NCI-H146 treated with DMSO at 0.1 percent for 48 hours (cell line): ENCODE data around the gene GGA3.
"Not testable (repeated sequence)": the region's sequence is repeated elsewhere in the genome, so short reads cannot be mapped to it uniquely, and the experiment has no call there.

Experiments used
- DNase-seq: peaks from one replicate; lab custom pipeline; 2025; ENCODE audit not compliant: unreplicated experiment; lab: John Stamatoyannopoulos, UW

The GGA3 gene

DNA sequence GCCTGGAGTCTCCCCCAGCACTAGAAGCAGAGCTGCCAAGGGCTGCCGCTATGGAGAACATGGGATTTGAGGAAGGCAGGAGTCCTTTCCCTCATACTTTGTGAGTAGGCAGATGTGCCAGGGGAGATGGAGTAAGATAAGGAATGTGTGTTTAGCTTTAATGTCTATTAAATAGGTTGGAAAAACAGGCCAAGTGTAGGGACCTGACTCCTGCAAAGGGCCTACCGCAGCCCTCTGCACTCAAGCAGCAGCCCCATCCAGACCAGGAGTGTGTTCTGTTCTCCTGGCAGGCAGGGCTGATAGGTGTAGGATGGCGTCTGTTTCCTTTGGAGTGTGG is 11.4 kb upstream of the GGA3 start:
- no peak for DNase-seq

DNA sequence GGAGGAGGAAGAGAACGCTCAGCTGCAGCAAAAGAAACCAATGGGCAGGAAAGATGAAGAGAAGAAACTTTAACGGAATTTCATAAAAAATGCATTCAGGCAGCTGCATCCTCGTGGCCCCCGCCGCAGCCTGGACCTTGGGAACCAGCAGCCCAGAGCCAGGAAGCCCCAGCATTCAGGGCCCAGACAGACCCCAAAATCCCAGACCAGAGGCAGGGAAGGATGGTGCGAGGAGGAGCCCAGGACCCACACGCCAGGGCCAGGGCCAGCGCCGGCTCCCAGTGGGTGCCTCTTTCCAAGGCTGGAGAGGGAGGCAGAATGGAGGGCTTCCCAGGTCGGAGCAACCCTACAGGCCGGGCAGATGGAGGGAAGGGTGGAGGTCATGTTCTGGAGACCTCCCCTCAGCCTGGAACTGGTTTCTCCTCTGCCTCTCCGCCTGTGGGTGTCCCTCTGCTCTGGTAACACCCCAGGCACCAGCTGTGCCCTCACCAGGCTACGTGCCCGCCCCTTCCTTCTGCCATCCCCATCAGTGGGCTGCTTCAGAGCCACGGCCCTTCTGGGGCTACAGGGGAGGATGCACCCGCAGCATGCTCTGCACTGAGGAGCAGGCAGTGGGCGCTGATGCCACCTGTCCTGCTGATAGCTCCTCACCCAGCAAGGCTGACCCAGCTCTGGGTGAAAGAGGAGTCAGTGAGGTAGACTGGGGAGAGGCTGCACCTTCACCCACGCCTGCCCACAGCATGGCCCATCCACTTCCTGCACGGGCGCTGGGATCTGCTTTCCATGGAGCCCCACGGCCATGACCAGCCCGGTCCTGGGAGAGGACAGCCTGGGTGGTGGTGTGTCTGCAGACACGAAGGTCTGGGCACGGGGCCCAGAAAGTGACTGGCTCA is 10.8 kb upstream of the GGA3 start:
- no peak for DNase-seq

DNA sequence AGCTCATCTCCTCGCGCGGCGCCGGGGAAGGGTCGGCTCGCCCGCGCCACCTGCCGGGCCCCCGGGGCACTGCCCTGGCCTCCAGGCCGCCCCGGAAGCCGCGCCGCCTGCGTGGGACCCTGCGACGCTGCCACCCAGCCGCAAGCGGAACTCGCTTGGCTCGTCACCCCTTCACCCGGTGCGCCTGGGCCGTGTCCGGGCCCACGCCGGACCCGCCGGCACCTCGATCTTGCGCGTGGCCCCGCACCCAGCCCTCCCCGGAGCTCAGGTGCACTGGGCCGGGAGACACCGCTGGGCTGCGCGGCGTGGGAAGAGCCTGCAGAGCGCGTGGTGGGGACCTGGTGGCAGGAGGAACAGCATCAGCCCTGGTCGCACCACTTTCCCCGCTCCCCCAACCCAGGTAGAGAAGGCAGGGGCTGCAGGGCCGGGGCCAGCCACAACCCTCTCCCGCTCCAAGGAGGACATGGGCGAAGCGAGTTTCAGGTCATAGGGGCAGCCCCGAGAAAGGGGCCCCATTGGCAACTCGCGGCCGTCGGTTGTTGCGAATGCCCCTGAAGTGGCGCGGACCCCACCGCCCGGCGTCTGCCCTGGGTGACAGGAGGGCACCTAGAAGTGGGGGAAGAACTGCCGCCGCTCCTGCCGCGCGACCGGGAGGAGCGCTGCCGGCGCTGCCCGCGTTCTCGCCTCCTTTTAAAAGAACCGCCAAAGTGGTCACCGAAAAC is 10.0 kb upstream of the GGA3 start:
- DNase-seq, result peak; percentile 41

DNA sequence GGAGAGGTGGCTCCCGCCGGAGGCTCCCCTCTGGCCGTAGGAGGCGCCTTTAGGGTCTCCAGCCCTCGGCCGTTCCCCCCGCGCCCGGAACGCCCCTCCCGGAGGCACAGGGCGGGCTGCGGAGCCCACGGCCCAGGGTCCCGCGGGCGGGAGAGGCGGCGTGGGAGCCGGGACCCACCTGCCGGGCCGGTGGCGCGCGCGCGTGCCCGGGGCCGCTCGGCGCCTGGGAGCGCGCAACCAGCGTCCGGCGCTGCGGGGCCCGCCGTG is 9.5 kb upstream of the GGA3 start, which contains the start of gene MIF4GD:
Gene MIF4GD, minus strand, starts transcription at position 266 of the 267 bp plus-strand sequence. CDS start 1,036 bp downstream, outside the sequence.
- no peak for DNase-seq

DNA sequence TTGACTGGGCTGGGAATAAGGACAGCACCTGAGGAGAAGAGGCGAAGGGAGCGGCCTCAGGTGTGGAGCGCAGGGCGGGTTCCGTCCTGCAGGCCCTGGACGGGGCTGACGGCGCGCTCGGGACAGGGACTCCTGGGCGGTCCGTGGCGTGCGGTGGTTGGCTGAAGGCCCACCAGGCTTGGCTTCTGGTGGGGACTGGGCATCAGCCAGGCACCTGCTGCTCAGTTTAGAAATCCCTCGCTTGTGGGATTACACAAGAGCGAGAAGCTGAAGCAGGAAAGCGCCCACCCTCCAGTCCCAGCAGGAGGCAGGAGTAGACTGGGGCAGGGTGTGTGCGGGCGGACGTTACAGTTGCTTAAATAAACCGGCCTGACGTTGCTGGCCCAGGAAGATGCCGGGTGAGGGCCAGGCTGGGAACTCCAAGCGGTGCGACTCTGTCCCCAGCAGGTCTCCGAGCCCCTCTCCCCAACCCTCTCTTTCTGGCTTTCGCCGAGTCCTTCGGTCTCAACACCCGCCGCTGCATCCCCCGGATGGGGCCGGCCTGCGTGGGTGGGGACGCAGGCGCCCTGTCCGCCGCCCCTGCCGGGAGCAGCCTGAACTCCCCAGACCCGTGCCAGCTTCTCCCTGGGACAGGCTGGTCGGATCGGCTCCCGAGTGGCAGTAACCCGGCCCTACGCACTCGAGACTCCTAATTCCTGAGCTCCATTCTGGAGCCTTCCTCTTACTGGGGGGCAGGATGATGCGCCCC is 9.0 kb upstream of the GGA3 start:
- peak; percentile 31 for DNase-seq

DNA sequence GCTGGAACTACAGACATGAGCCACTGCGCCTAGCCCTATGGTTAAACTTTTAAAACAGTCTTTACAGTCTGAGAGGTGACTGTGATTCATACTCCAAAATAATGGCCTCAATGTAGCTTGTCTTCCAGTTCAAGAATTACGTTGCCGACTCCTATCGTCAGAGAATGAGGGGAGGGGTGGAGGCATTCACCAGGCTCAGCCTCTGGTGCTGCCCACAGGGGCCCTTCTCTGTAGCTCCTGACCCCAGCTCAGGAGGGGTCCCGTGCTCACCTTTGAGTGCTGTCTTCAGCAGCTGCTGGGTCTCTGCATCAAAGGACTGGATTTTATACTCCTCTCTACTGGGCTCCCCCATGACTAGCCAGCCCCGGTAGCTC is 8.4 kb upstream of the GGA3 start:
- DNase-seq, result no peak

DNA sequence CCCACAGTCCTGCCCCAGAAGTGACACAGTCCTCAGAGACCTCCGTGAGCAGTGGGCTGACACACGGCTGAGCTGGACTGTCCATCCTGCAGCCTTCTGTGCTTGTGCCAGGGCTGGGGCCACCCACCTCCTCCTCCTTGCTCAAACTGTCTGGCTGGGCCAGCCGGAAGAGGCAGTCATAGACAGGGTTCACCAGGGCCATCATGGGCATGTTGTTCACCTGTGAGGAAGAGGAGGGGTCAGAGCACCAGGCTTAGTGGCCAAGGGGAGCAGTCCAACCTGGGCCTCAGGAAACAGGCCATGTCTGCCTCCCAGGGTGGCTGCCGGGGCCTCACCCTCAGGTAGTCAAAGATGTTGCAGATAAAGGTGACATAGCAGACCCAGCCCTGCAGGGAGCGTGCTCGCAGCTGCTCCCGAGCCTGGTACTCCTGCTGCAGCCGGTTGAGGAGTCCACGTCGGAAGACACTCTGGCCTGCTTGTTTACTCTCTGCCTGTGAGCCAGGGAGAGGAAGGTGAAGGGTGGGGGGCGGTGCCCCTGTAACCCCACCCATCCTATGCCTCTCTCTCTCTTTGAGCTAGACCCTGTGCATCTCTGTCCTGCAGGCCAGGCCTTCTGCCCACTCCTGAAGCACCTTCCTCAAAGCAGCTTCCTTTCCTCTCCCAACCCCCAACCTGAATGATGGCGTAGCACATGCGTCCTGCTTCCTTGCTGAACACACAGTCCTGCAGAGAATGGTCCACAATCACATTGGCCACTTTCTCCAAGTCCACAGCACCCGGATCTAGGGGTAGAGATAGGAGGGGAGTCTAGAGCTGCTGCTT is 6.2 kb upstream of the GGA3 start:
- no peak for DNase-seq

DNA sequence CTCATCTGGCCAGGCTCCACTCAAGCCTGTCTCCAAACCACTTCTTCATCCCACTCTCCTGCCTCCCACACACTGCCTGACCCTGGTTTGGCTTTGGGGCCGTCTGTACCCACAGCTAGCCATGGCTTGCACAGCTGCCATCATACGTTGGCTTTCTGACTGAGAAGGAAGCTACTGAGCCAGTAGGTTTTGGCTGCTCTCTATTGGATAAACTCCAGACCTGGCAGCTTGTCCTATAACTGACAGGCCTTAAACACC is 5.7 kb upstream of the GGA3 start:
- DNase-seq, result no peak

DNA sequence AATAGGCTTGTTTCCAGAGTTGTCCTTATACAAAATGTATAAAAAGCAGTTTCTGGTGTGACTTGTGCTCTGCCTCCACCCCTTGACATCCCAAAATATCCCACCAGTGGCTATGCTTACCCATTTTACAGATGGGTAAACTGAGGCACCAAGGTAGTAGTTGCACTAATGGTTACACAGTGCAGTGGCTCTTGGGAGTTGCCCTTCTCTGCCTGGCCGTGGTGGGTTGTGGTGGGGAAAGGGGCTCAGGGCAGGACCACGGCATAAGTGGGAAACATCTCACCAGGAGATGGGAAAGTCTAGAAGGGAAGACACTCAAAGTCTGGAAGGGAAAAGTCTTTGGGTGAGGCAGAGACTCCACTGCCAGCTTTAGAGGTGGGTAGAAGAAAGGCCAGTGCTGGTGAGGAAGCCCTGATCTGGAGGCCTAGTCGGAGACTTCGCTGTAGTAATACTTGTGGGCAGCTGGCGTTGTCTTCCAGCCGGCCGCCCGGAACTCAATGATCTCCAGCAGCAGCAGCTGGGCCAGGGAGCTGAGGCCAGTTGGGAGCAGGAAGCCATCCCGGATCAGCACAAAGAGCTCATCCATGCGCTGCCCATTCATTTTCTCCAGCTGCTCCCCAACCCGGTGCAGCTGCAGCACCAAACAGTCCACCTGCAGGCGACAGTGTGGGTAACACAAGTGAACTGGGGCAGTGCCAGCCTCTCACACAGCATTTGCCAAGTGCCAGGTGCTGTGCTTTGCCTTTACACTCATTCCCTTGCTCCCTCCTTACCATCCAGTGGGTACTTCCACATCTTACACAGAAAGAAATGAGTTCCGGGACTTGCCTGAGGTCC is 5.1 kb upstream of the GGA3 start:
- no peak for DNase-seq

DNA sequence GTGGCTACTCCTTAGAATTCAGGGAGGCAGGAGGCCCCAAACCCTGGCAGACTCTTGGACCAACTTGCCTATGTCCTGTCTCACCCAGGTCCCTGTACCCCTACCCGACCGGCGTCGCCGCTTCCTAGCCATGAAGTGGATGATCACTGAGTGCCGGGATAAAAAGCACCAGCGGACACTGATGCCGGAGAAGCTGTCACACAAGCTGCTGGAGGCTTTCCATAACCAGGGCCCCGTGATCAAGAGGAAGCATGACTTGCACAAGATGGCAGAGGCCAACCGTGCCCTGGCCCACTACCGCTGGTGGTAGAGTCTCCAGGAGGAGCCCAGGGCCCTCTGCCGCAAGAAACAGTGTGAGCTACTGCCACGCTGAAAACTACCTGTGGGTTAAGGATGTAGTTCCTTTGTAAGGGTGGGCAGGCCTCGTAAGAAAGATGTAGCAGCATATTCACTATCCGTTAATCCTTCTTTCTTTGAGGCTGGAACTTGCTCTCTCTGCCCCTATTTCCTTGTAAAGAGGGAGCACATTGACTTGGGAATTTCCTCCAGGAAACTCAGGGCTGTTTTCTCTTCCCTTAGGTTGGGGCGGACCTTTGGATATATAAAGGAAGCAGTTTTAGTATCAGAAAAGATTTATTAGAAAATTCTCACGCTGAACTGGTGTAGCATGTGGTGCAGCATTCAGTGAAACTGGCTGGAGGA is 4.4 kb upstream of the GGA3 start:
- DNase-seq, result no peak

DNA sequence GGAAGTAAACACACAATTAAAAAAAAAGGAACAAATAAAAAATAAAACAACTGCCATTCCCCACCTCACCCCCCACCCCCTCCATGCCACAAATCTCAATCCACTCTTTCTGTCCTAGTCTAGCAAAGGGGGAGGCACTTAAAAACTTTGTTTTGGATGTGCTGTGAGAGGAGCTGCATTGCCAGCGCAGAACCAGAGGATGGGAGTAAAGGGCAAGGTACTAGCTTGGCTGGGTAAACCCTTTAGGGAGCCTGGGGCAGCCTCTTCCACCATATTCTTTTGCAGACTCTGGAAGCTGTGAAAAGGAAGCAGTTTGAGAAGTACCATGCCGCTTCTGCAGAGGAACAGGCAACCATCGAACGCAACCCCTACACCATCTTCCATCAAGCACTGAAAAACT is 1.6 kb upstream of the GGA3 start:
- DNase-seq, result no peak

DNA sequence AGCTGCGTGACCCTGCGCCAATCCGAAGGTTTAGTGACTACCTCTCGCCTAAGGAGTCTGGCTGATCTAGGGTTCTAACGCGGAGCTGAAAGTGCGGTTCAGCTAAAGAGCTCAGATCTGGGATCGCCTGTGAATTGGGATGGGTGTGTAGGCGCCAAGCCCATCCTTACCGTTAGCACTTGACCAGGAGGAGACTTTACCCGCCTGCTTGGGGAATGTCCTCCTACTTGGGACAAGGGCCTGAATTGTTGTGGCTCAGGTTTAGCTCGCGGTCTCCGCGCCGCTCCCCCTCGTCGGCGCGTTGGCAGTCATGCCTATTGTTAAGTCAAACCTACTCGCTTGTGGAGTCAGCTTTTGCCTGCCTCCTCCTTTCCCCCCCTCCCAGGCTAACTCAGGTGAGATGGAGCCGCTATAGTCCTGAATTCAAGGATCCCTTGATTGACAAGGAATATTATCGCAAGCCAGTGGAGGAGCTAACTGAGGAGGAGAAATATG is 753 bp upstream of the GGA3 start:
- DNase-seq, result no peak

DNA sequence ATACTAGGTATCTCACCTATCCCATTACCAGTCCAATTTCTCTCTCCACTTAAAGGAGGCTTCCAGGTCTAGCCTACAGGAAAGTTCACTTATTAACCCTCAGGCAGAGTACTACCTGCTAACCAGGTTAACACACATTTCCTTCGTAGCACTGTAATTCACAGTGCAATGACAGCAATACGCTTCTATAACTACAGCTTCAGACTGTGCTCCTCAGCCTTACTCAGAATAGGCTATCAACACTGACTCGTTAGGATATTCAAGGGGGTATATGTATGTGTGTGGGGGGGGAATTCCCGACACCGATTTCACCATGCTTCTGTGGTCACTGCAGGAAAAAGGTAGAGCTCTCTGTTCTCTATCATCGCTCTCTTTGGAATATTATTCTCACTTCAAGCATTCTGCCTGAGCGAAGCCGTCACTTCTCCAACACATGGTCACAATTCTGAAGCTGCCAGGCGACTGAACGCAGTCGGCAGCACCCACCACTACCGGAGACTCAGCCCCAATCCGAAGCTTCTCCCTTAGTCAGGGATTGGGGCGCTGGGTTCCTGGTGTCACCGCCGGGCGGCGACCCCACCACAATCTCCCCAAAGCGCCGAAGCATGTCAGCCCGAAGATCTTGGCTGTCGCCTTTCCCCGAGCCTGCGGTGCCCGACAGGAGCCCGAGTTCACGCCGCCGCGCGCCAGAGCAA is 618 bp downstream of the GGA3 start:
- no peak for DNase-seq

DNA sequence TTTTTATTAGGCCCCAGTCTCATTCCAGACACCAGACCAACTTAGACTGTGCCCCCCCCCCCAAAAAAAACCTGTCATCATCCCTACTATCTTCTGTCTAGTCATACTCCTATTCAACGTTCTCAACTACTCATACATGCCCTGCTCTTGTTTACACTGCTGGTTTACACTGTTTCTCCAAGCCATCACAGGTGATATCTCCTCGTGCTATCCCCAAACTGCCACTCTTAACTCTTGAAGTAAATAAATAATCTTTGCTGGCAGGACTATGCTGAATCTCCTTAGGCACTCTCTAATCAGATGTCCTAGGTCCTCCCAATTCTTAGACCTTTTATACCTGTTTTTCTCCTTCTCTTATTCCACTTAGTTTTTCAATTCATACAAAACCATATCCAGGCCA is 4.2 kb downstream of the GGA3 start:
- DNase-seq, result not testable (repeated sequence)

DNA sequence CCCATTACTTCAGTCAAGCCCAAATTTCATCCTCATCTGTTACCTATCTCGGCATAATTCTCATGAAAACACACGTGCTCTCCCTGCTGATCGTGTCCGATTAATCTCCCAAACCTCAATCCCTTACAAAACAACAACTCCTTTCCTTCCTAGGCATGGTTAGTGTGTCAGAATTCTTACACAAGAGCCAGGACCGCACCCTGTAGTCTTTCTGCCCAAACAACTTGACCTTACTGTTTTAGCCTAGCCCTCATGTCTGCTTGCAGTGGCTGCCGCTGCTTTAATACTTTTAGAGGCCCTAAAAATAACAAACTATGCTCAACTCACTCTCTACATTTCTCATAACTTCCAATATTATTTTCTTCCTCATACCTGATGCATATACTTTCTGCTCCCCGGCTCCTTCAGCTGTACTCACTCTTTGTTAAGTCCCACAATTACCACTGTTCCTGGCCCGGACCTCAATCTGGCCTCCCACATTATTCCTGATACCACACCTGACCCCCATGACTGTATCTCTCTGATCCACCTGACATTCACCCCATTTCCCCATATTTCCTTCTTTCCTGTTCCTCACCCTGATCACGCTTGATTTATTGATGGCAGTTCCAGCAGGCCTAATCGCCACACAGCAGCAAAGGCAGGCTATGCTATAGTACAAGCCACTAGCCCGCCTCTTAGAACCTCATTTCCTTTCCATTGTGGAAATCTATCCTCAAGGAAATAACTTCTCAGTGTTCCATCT is 5.3 kb downstream of the GGA3 start:
- DNase-seq, result not testable (repeated sequence)

DNA sequence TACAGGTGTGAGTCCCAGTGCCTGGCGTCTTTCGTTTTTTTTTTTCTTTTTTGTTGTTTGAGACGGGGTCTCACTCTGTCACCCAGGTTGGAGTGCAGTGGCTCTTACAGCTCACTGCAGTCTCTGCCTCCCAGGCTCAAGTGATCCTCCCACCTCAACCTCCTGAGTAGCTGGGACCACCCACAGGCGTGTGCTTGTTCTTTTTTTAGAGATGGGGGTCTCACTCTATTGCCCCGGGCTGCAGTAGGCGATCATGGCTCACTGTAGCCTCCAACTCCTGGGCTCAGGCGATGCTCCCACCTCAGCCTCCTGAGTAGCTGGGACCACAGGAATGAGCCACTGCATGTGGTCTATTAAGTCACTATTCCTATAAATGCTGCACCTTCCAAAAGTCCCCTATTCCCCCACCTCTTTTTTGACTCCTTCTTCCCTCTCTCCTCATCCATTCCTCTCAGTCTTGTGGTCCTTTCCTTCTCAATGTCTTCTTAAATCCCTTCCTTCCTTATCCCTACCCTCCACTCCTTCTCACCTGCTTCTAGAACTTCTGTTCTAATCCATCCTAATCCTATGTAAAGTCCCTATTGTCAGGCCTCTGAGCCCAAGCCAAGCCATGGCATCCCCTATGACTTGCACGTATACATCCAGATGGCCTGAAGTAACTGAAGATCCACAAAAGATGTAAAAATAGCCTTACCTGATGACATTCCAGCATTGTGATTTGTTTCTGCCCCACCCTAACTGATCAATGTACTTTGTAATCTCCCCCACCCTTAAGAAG is 9.2 kb downstream of the GGA3 start:
- no peak for DNase-seq

DNA sequence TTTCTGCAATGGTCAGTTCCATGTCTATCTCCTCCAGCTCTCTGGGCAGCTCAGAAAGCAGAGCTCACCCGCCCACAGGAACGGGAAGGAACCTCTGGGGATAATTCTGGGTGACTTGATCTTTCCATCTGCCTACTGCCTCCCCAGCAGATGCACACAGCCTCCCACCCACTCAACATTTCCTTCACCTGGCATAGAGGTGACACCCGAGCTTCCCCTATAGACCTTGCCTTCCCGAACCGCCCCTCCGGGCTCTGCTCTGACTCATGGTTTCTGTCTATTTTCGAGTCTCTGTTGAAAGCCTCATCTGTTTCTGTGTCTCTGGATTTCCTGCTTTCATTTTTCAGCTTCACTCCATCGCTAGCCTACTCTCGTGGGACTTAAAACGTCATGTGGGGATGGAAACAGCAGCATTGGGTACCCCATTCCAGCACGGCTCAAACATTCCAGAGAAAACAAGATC is 11.4 kb downstream of the GGA3 start:
- DNase-seq, result no peak

DNA sequence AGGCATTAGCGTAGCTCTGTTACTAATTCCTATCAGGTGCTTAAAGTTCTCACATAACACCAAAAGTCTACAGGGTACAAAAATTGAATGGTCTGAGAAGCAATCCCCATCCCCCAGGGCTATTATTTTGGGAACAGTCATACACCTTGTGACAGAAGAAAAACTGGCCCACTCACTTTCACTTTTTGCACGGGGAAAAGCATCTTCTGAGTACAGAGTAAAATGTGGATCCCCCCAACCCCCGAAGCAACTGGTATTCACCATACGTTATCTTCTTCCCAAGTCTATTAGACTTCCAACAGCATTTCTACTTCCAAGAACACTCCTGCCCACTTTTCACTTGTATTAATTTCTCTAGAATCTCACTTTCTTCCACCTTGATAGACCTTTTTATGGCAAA is 11.8 kb downstream of the GGA3 start:
- DNase-seq, result no peak
